Activated T-helper 1 cell treated with anti-CD3 and anti-CD28 coated beads, Interleukin-12 subunit alpha, Interleukin-12 subunit beta, Interleukin-2, Interleukin-4 antibody, amounts not matched to agents 30 ng/mL and 10 ng/mL and 1 ng/mL, durations not matched to agents 14 hours and 24 hours and 36 hours (primary cell): Measurements from ENCODE around the gene QKI. TPM values are rescaled to one million over a fixed set of nuclear protein-coding genes. Genes with fewer than 3 reads are reported as not detected.

Experiments
- DNase-seq: peaks from one replicate; pipeline ENCODE4 v3.0.0; 2021; ENCODE audit warnings: low spot score
- H3K27ac Mint-ChIP-seq: one replicate; pipeline ENCODE4 v1.8.0; 2021; ENCODE audit warnings: mild to moderate bottlenecking, mixed read lengths
- H3K27me3 Mint-ChIP-seq: one replicate; pipeline ENCODE4 v1.8.0; 2022; ENCODE audit warnings: mild to moderate bottlenecking, moderate library complexity, mixed read lengths; ENCODE audit not compliant: insufficient read depth
- H3K36me3 Mint-ChIP-seq: one replicate; pipeline ENCODE4 v1.8.0; 2021; ENCODE audit warnings: low read depth, mixed read lengths
- H3K4me1 Mint-ChIP-seq: one replicate; pipeline ENCODE4 v1.8.0; 2021; ENCODE audit warnings: low read depth, mixed read lengths
- H3K4me3 Mint-ChIP-seq: one replicate; pipeline ENCODE4 v1.8.0; 2021; ENCODE audit warnings: mild to moderate bottlenecking, moderate library complexity, mixed read lengths
- H3K9me3 Mint-ChIP-seq: one replicate; pipeline ENCODE4 v1.8.0; 2021; ENCODE audit warnings: mixed read lengths
- intact Hi-C: fragments of 100-400 bp; cut with micrococcal nuclease; formaldehyde crosslinking; loops from one replicate; pipeline ENCODE4 v1.15.1; 2024
- total RNA-seq: library from RNA; stranded (reverse); gene quantifications from 2 replicates; pipeline ENCODE4 v1.2.3, GENCODE V29; 2022

Gene QKI
- total RNA-seq, 1 donor from 2014 or later, result 72.5 TPM

- Mint-ChIP-seq H3K27me3 (no peaks in the 10 kb centered on the region), H3K4me3 (no peak overlapping the region)
- intact Hi-C loops, result no loop called here
These were observed 158.1 kb downstream of the QKI start for GRCh38 chr6:163572612-163573011.

GRCh38 chr6:163573503-163574179, 159.1 kb downstream of the QKI start:
- no peaks in the 10 kb centered on the region for H3K9me3 Mint-ChIP-seq
- no peaks in the 10 kb centered on the region for H3K4me1 Mint-ChIP-seq
- no peak for DNase-seq
- peaks cover 12% of the 10 kb centered on the region for H3K36me3 Mint-ChIP-seq
- no peak overlapping the region for H3K27ac Mint-ChIP-seq
- intact Hi-C loops, result no loop called here
- H3K4me3 Mint-ChIP-seq, result no peak overlapping the region
- no peaks in the 10 kb centered on the region for H3K27me3 Mint-ChIP-seq

More at GRCh38 chr6:163572612-163573011, 158.1 kb downstream of the QKI start:
- no peak for DNase-seq
- no peaks in the 10 kb centered on the region for H3K9me3 Mint-ChIP-seq
- peaks cover 12% of the 10 kb centered on the region for H3K36me3 Mint-ChIP-seq
- H3K27ac Mint-ChIP-seq, result no peak overlapping the region
- no peaks in the 10 kb centered on the region for H3K4me1 Mint-ChIP-seq

- Mint-ChIP-seq H3K27ac (no peak overlapping the region), H3K4me3 (no peak overlapping the region), H3K27me3 (peaks cover 3% of the 10 kb centered on the region), H3K4me1 (no peaks in the 10 kb centered on the region), H3K36me3 (peaks cover 8% of the 10 kb centered on the region), H3K9me3 (no peaks in the 10 kb centered on the region)
- intact Hi-C loops, result no loop called here
- no peak for DNase-seq
These were observed 161.6 kb downstream of the QKI start for GRCh38 chr6:163576114-163576513.

- H3K36me3 Mint-ChIP-seq, result peaks cover 4% of the 10 kb centered on the region
- H3K9me3 Mint-ChIP-seq, result no peaks in the 10 kb centered on the region
- H3K27me3 Mint-ChIP-seq, result peaks cover 3% of the 10 kb centered on the region
- no peaks in the 10 kb centered on the region for H3K4me1 Mint-ChIP-seq
- intact Hi-C loops, result no loop called here
- no peak for DNase-seq
- H3K27ac Mint-ChIP-seq, result no peak overlapping the region
- H3K4me3 Mint-ChIP-seq, result no peak overlapping the region
These were observed 162.9 kb downstream of the QKI start for GRCh38 chr6:163577404-163577803.

- Mint-ChIP-seq H3K4me3 (no peak overlapping the region), H3K9me3 (no peaks in the 10 kb centered on the region), H3K36me3 (no peaks in the 10 kb centered on the region), H3K4me1 (no peaks in the 10 kb centered on the region), H3K27ac (no peak overlapping the region), H3K27me3 (peaks cover 3% of the 10 kb centered on the region)
- no peak for DNase-seq
- intact Hi-C loops, result no loop called here
These were observed 164.8 kb downstream of the QKI start for GRCh38 chr6:163579111-163579879.

GRCh38 chr6:163579880-163580295, 165.4 kb downstream of the QKI start:
- intact Hi-C loops, result no loop called here

GRCh38 chr6:163580311-163581030, 166.0 kb downstream of the QKI start:
- Mint-ChIP-seq H3K4me3 (no peak overlapping the region), H3K27ac (no peak overlapping the region), H3K36me3 (no peaks in the 10 kb centered on the region), H3K9me3 (no peaks in the 10 kb centered on the region), H3K27me3 (peaks cover 3% of the 10 kb centered on the region), H3K4me1 (no peaks in the 10 kb centered on the region)
- intact Hi-C loops, result no loop called here
- DNase-seq, result no peak

More at GRCh38 chr6:163579880-163580295, 165.4 kb downstream of the QKI start:
- Mint-ChIP-seq H3K36me3 (no peaks in the 10 kb centered on the region), H3K9me3 (no peaks in the 10 kb centered on the region), H3K27ac (no peak overlapping the region), H3K27me3 (peaks cover 3% of the 10 kb centered on the region), H3K4me3 (no peak overlapping the region), H3K4me1 (no peaks in the 10 kb centered on the region)
- no peak for DNase-seq

GRCh38 chr6:163583558-163583957, 169.0 kb downstream of the QKI start:
- H3K36me3 Mint-ChIP-seq, result no peaks in the 10 kb centered on the region
- intact Hi-C loops, result no loop called here
- H3K27ac Mint-ChIP-seq, result no peak overlapping the region
- H3K9me3 Mint-ChIP-seq, result no peaks in the 10 kb centered on the region
- DNase-seq, result no peak
- peaks cover 7% of the 10 kb centered on the region for H3K4me1 Mint-ChIP-seq
- no peak overlapping the region for H3K4me3 Mint-ChIP-seq
- H3K27me3 Mint-ChIP-seq, result peaks cover 3% of the 10 kb centered on the region

- Mint-ChIP-seq H3K4me3 (no peak overlapping the region), H3K27me3 (no peaks in the 10 kb centered on the region), H3K27ac (no peak overlapping the region), H3K9me3 (peaks cover 3% of the 10 kb centered on the region), H3K36me3 (no peaks in the 10 kb centered on the region), H3K4me1 (peaks cover 7% of the 10 kb centered on the region)
- intact Hi-C loops, result no loop called here
- DNase-seq, result no peak
These were observed 171.5 kb downstream of the QKI start for GRCh38 chr6:163585932-163586437.

GRCh38 chr6:163586888-163587287, 172.4 kb downstream of the QKI start:
- no peak overlapping the region for H3K27ac Mint-ChIP-seq
- H3K4me3 Mint-ChIP-seq, result no peak overlapping the region
- H3K36me3 Mint-ChIP-seq, result no peaks in the 10 kb centered on the region
- H3K4me1 Mint-ChIP-seq, result peaks cover 7% of the 10 kb centered on the region
- no peak for DNase-seq
- H3K27me3 Mint-ChIP-seq, result no peaks in the 10 kb centered on the region
- H3K9me3 Mint-ChIP-seq, result peaks cover 8% of the 10 kb centered on the region
- intact Hi-C loops, result no loop called here

- H3K27ac Mint-ChIP-seq, result no peak overlapping the region
- H3K4me1 Mint-ChIP-seq, result peaks cover 7% of the 10 kb centered on the region
- H3K9me3 Mint-ChIP-seq, result peaks cover 20% of the 10 kb centered on the region
- H3K4me3 Mint-ChIP-seq, result no peak overlapping the region
- no peaks in the 10 kb centered on the region for H3K36me3 Mint-ChIP-seq
- DNase-seq, result no peak
- intact Hi-C loops, result no loop called here
- H3K27me3 Mint-ChIP-seq, result no peaks in the 10 kb centered on the region
These were observed 173.9 kb downstream of the QKI start for GRCh38 chr6:163588220-163588919.

GRCh38 chr6:163589387-163589786, 174.9 kb downstream of the QKI start:
- peaks cover 7% of the 10 kb centered on the region for H3K4me1 Mint-ChIP-seq
- H3K9me3 Mint-ChIP-seq, result peaks cover 22% of the 10 kb centered on the region
- intact Hi-C loops, result no loop called here
- DNase-seq, result no peak
- H3K27me3 Mint-ChIP-seq, result no peaks in the 10 kb centered on the region
- no peak overlapping the region for H3K4me3 Mint-ChIP-seq
- no peaks in the 10 kb centered on the region for H3K36me3 Mint-ChIP-seq
- H3K27ac Mint-ChIP-seq, result no peak overlapping the region
